K562 (cell line): ENCODE data around the gene SOWAHC.

Experiments used
- CTCF ChIP-seq, 3 experiments: IDR thresholded peaks in 2 of 3; conservative IDR thresholded peaks in 1 of 3; 2 replicates each; pipeline ENCODE4 v1.5.1; 2011 to 2012; ENCODE audit warnings: low read length in 3 of 3, mild to moderate bottlenecking in 3 of 3, control low read depth in 2 of 3, improper control_type of control experiment in 1 of 3, inconsistent platforms in 1 of 3, low read depth in 1 of 3, mixed read lengths in 1 of 3, moderate library complexity in 1 of 3; ENCODE audit not compliant: insufficient read depth in 2 of 3
- DNMT1 ChIP-seq: fragments of 450-650 bp; IDR thresholded peaks from 2 replicates; pipeline ENCODE4 v1.6.1; 2016; ENCODE audit warnings: antibody characterized with exemption, mild to moderate bottlenecking
- EGR1 ChIP-seq: fragments of 450-650 bp; conservative IDR thresholded peaks from 2 replicates; pipeline ENCODE4 v1.6.1; 2017; ENCODE audit warnings: mild to moderate bottlenecking
- EP300 ChIP-seq: IDR thresholded peaks from 2 replicates; pipeline ENCODE4 v1.6.1; 2012; ENCODE audit warnings: low read length, improper control_type of control experiment
- FOSL1 ChIP-seq: fragments of 200-800 bp; sonication (Bioruptor generic); conservative IDR thresholded peaks from 2 replicates; pipeline ENCODE4 v1.6.1; 2016; ENCODE audit warnings: missing genetic modification characterization, missing compliant biosample characterization
- HMGN3 ChIP-seq: IDR thresholded peaks from 2 replicates; pipeline ENCODE4 v1.6.1; 2011; ENCODE audit warnings: borderline replicate concordance, low read depth, mild to moderate bottlenecking, mixed read lengths, low read length; ENCODE audit not compliant: insufficient read length; ENCODE audit errors: extremely low read depth
- POLR2G ChIP-seq: fragments of 200-400 bp; formaldehyde crosslinking; IDR thresholded peaks from 2 replicates; pipeline ENCODE4 v1.6.1; 2017; ENCODE audit warnings: low read depth, mild to moderate bottlenecking, antibody characterized with exemption, low read length, moderate library complexity
- TAF15 ChIP-seq: fragments of 200-400 bp; formaldehyde crosslinking; IDR thresholded peaks from 2 replicates; pipeline ENCODE4 v1.6.1; 2017; ENCODE audit warnings: mild to moderate bottlenecking, low read depth, low read length, moderate library complexity
- USF1 ChIP-seq: sonication (generic); formaldehyde crosslinking; IDR thresholded peaks from 2 replicates; pipeline ENCODE4 v1.9.0; 2022; ENCODE audit warnings: mild to moderate bottlenecking, missing genetic modification reagents

- TF ChIP-seq HMGN3 (no peak), USF1 (no peak), POLR2G (no peak), EGR1 (no peak), FOSL1 (tag) (no peak), EP300 (no peak), DNMT1 (no peak), CTCF (IDR thresholded peaks at IDR 0.05 in 2 of 3, conservative IDR thresholded peaks at IDR 0.05 in 1 of 3; ENCODE audit: insufficient read depth in 2 of 3, low read depth in 1 of 3, low read length in 3 of 3) (no peak), TAF15 (no peak)
These were observed 10.2 kb downstream of the SOWAHC start for GRCh38 chr2:109624339-109624738.
